ENCODE measurements around the gene CCT3. TPM values are rescaled to one million over a fixed set of nuclear protein-coding genes. Genes with fewer than 3 reads are reported as not detected.
A peak's percentile ranks its signal among the peaks of the same experiment; 100 is the strongest.

The CCT3 gene
- polyA plus RNA-seq, 1 of the 3 experiments (the other 2 are of a cell fraction): 295 TPM

- Histone ChIP-seq H3K4me1 (ENCODE audit: control insufficient read depth in 1 of 2, insufficient read depth in 2 of 2, low read depth in 1 of 2, low read length in 1 of 2) (peaks cover 0 to 20% of the 10 kb centered on the region in 2 experiments; a peak in 2 of 4 replicates), H3K27me3 (ENCODE audit: insufficient read depth) (no peaks in the 10 kb centered on the region), H3F3A (replicated peaks; ENCODE audit: insufficient read depth) (peaks cover 3% of the 10 kb centered on the region), H2AFZ (ENCODE audit: low read depth) (no peak overlapping the region), H3K9me3 (no peaks in the 10 kb centered on the region), H4K20me1 (ENCODE audit: insufficient read depth) (no peaks in the 10 kb centered on the region), H3K4me3 (ENCODE audit: low read depth in 2 of 2, low read length in 1 of 2) (no peak overlapping the region), H3K36me3 (replicated peaks in 1 of 2; ENCODE audit: control insufficient read depth in 1 of 2, insufficient read depth in 2 of 2, low read length in 1 of 2) (no peaks in the 10 kb centered on the region), H3K79me2 (ENCODE audit: insufficient read depth) (peaks cover 7% of the 10 kb centered on the region), H3K9me2 (no peaks in the 10 kb centered on the region), H3K9ac (no peak overlapping the region), H3K4me2 (no peak overlapping the region), H3K27ac (ENCODE audit: low read depth in 2 of 2, low read length in 1 of 2) (peak overlapping the region in 1 of 2 experiments; percentile 23; a peak in 2 of 4 replicates)
- ChIA-PET POLR2A (interaction anchor here (0.5 kb wide), 1 partner anchor 52 kb away, joined by 3 read pairs; no protein-coding TSS in a partner anchor), CTCF (interaction anchor here (1.5 to 1.8 kb wide), 3 partner anchors 17 to 201 kb away, joined by 3 to 8 read pairs (median 4); no protein-coding TSS in a partner anchor)
- 71% methylated on average over 1 of the region's 1 CpG for WGBS (ENCODE audit: low lambda C conversion rate)
- DNase-seq: no peak
- no peak for TF ChIP-seq USF1 (IDR thresholded peaks at IDR 0.05; ENCODE audit: borderline replicate concordance, low read depth)
- no peak for TF ChIP-seq SIN3A (IDR thresholded peaks at IDR 0.05; ENCODE audit: borderline replicate concordance, low read depth, low read length)
Measured at GRCh38 chr1:156342166-156342955, 4.3 kb upstream of the CCT3 start.

GRCh38 chr1:156337888-156338179 lies 258 bp downstream of the CCT3 start:
- TF ChIP-seq CTCF (IDR thresholded peaks at IDR 0.05) (peak; percentile 31), IRF3 (IDR thresholded peaks at IDR 0.05; ENCODE audit: low read depth, low read length) (no peak), POLR2AphosphoS5 (IDR thresholded peaks at IDR 0.05; ENCODE audit: low read depth, low read length) (no peak)
- H3K4me3 ChIP-seq (ENCODE audit: low read depth in 2 of 2, low read length in 1 of 2): peak overlapping the region; percentile 63 to 78
- H3K9ac ChIP-seq: peak overlapping the region; percentile 75
- 0% methylated on average over 12 of the region's 14 CpGs for WGBS (ENCODE audit: low lambda C conversion rate)
- H3K27me3 ChIP-seq (ENCODE audit: insufficient read depth): no peaks in the 10 kb centered on the region
- peaks cover 9 to 12% of the 10 kb centered on the region in 2 experiments; a peak in 3 of 4 replicates for H3K4me1 ChIP-seq (ENCODE audit: control insufficient read depth in 1 of 2, insufficient read depth in 2 of 2, low read depth in 1 of 2, low read length in 1 of 2)
- ChIA-PET POLR2A (interaction anchor here (0.7 to 1.3 kb wide), 2 partner anchors 12 to 125 kb away, joined by 3 to 4 read pairs; partner anchors contain the start of gene PMF1), CTCF (interaction anchor here (0.6 to 1.3 kb wide), 4 partner anchors 18 to 274 kb away, joined by 3 to 7 read pairs (median 4); no protein-coding TSS in a partner anchor)
- H4K20me1 ChIP-seq (ENCODE audit: insufficient read depth): peaks cover 18% of the 10 kb centered on the region
- DNase-seq: no peak
- no peaks in the 10 kb centered on the region for H3K9me2 ChIP-seq
- no peaks in the 10 kb centered on the region for H3K9me3 ChIP-seq
- peak overlapping the region; percentile 64 for H2AFZ ChIP-seq (ENCODE audit: low read depth)
- peaks cover 30 to 31% of the 10 kb centered on the region in 2 experiments for H3K36me3 ChIP-seq (replicated peaks in 1 of 2; ENCODE audit: control insufficient read depth in 1 of 2, insufficient read depth in 2 of 2, low read length in 1 of 2)
- H3K27ac ChIP-seq (ENCODE audit: low read depth in 2 of 2, low read length in 1 of 2): peak overlapping the region; percentile 67 to 84
- H3F3A ChIP-seq (replicated peaks; ENCODE audit: insufficient read depth): no peaks in the 10 kb centered on the region
- peaks cover 44% of the 10 kb centered on the region for H3K79me2 ChIP-seq (ENCODE audit: insufficient read depth)
- peak overlapping the region; percentile 73 for H3K4me2 ChIP-seq
